ENCODE data around the gene CD14. TPM values are rescaled to one million over a fixed set of nuclear protein-coding genes. Genes with fewer than 3 reads are reported as not detected.

Gene CD14
- 0.35 TPM in 1 of 2 replicates, not detected in the other for total RNA-seq

DNA sequence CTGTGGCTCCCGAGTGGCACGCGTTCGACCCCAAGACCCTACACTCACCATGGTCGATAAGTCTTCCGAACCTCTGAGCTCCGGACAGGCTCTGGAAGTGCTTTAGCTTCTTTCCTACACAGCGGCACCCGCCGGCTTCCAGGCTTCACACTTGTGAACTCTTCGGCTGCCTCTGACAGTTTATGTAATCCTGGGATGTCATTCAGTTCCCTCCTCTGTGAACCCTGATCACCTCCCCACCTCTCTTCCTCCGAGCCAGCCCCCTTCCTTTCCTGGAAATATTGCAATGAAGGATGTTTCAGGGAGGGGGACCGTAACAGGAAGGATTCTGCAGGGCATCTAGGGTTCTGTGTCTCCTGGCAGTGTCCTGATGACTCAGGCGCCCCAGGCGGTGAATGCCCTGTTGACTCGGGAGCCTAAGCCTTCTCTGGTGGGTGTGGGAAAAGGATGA lies at the start of gene CD14:
Gene CD14, minus strand, starts transcription at position 155 of the 451 bp plus-strand sequence. Its CDS starts 104 bp downstream, at position 51.

DNA sequence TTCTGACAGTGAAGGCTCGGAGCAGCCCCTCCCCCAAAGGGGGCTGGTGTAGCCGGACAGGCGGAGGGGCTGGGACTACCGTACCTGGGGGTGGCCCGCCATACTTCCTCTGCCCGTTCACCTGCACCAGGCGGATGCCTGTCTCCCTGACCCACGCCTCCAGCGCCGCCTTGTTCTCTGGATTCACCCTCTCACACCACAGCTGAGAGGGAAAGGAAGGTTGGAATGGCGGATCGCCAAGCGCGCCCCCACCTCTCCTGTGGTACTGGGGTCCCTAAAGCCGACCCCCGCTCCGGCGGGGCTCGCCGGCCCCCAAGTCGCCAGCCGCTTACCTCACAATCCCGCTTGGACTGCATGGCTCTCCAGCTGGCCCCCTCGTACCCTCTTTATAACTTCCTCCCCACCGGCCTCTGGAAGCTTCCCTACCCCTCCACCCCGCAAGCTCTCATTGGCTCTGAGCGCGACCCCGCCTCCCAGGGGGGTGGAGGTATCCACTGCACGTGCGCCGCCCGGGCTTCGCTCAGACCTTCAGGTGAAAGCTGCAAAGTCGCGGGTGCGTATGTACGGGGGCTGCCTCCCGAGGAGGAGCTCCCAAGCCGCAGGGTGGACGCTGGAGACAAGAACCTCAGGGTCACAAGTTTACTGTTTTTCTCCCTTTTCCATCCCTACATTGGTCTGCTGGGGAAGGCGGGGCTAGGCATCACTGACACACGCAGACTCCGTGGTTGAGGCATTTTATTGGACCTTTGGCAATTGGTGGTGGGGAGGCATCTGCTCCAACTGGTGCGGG lies 40.4 kb upstream of the CD14 start, which contains the start of gene DND1:
Gene DND1, minus strand, starts transcription at position 390 of the 790 bp plus-strand sequence. Its CDS starts 34 bp downstream, at position 356.

GRCh38 chr5:140664359-140665119 lies 31.6 kb upstream of the CD14 start, which contains the start of gene WDR55:
TSS of gene WDR55 (plus strand) at chr5:140664904. CDS start at chr5:140664913, 9 bp downstream.

DNA sequence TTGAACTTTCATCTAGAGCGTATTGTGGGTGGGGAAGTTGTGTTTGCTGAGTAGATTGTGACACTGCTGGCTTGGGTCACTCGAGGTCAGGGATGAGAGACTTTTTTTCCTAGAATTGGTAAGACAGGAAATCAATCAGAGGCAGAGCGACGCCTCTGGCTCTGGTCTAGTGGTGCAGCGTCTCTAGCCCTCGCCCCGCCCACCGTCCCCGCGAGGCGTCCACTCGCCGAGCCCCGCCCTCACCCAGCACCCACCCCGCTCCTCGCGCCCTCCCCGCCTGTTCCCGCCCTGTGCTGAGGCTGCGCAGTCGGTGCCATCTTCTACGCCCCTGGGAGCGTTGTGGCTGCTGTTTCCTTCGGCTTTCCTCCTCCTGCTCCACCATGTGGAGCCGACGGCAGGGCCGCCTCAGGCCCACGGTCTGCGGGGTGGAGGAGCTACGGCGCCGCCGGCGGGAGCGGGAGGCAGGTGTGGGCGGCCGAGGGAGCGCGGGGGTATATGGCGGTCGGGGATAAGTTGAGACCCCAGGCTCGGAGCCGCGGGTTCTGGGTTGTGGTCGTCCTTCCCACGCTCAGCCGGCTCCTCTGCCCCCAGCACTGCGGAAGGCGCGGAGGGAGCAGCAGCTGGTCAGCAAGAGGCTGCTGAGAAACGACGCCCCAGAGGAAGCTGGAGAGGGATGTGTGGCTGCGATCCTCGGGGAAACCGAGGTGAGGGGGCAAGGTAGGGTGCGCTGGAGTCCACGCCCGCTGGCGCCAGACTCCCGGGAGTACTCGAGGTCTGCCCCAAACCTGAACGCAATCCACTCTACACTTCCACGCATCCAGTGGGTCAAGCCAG lies 6.4 kb upstream of the CD14 start, which contains the start of gene TMCO6:
Gene TMCO6, plus strand, starts transcription at position 304 of the 834 bp plus-strand sequence. Its CDS starts 77 bp downstream, at position 381.

Other genes starting within 250 kb of the CD14 start
- 37.6 and 40.0 TPM in 2 replicates for gene ANKHD1, start 231.3 kb downstream of the CD14 start, total RNA-seq
- 6.0 and 6.3 TPM in 2 replicates for gene EIF4EBP3, start 85.5 kb downstream of the CD14 start, total RNA-seq
- 31.1 and 38.7 TPM in 2 replicates for gene SRA1, start 75.7 kb downstream of the CD14 start, total RNA-seq
- 7.4 and 8.0 TPM in 2 replicates for gene APBB3, start 68.6 kb downstream of the CD14 start, total RNA-seq
- 40.3 and 45.9 TPM in 2 replicates for gene SLC35A4, start 68.3 kb downstream of the CD14 start, total RNA-seq
- gene TMCO6, start 6.3 kb upstream of the CD14 start, total RNA-seq, result 20.9 and 39.2 TPM in 2 replicates
- 64.0 and 70.0 TPM in 2 replicates for gene NDUFA2, start 14.5 kb upstream of the CD14 start, total RNA-seq
- gene IK, start 14.7 kb upstream of the CD14 start, total RNA-seq, result 74.9 and 77.6 TPM in 2 replicates
- gene WDR55, start 31.7 kb upstream of the CD14 start, total RNA-seq, result 12.9 and 19.2 TPM in 2 replicates
- gene DND1, start 40.4 kb upstream of the CD14 start, total RNA-seq, result 0.28 and 0.35 TPM in 2 replicates
- 83.6 TPM in 2 replicates for gene HARS1, start 58.2 kb upstream of the CD14 start, total RNA-seq
- 33.1 and 35.0 TPM in 2 replicates for gene HARS2, start 58.3 kb upstream of the CD14 start, total RNA-seq
- gene ZMAT2, start 67.3 kb upstream of the CD14 start, total RNA-seq, result 33.2 and 34.5 TPM in 2 replicates
- gene PCDHA1, start 153.0 kb upstream of the CD14 start, total RNA-seq, result 0.14 TPM in 2 replicates
- gene PCDHA2, start 161.7 kb upstream of the CD14 start, total RNA-seq, result not detected in 2 replicates
- not detected in 2 replicates for gene PCDHA3, start 167.9 kb upstream of the CD14 start, total RNA-seq
- 0.23 and 0.42 TPM in 2 replicates for gene PCDHA4, start 173.9 kb upstream of the CD14 start, total RNA-seq
- not detected in 2 replicates for gene PCDHA5, start 188.4 kb upstream of the CD14 start, total RNA-seq
- not detected in 2 replicates for gene PCDHA6, start 194.8 kb upstream of the CD14 start, total RNA-seq
- not detected in 2 replicates for gene PCDHA7, start 201.1 kb upstream of the CD14 start, total RNA-seq
- gene PCDHA8, start 208.0 kb upstream of the CD14 start, total RNA-seq, result not detected in 2 replicates
- not detected in 2 replicates for gene PCDHA9, start 215.2 kb upstream of the CD14 start, total RNA-seq
- not detected in 2 replicates for gene PCDHA10, start 222.7 kb upstream of the CD14 start, total RNA-seq
- gene PCDHA11, start 235.8 kb upstream of the CD14 start, total RNA-seq, result not detected in 2 replicates
- not detected in 2 replicates for gene PCDHA12, start 242.1 kb upstream of the CD14 start, total RNA-seq
- not detected in 2 replicates for gene PCDHA13, start 248.9 kb upstream of the CD14 start, total RNA-seq

Measured in airway epithelial cell (primary cell).